LNCaP clone FGC (cell line): ENCODE results near the gene LAD1.

Experiments
- DNase-seq: peaks from one replicate; pipeline ENCODE4 v3.0.0-alpha.2; 2011; ENCODE audit warnings: low read depth
- H3K4me3 ChIP-seq: 2 replicates; pipeline ENCODE4 v1.5.1; 2011; ENCODE audit warnings: mild to moderate bottlenecking, low read depth, low read length, control low read depth
- CTCF ChIP-seq: IDR thresholded peaks from 2 replicates; pipeline ENCODE4 v1.5.1; 2012; ENCODE audit warnings: mild to moderate bottlenecking; ENCODE audit not compliant: control insufficient read depth, insufficient read depth; ENCODE audit errors: extremely low read depth

LAD1 gene, protein sequence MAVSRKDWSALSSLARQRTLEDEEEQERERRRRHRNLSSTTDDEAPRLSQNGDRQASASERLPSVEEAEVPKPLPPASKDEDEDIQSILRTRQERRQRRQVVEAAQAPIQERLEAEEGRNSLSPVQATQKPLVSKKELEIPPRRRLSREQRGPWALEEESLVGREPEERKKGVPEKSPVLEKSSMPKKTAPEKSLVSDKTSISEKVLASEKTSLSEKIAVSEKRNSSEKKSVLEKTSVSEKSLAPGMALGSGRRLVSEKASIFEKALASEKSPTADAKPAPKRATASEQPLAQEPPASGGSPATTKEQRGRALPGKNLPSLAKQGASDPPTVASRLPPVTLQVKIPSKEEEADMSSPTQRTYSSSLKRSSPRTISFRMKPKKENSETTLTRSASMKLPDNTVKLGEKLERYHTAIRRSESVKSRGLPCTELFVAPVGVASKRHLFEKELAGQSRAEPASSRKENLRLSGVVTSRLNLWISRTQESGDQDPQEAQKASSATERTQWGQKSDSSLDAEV

GRCh38 chr1:201399018-201399351 lies at the start of gene LAD1:
TSS of gene LAD1 (minus strand) at chr1:201399324. CDS start at chr1:201399306, 18 bp downstream.
- H3K4me3 ChIP-seq, result peak within 1 kb of the TSS; percentile 93

GRCh38 chr1:201447903-201448871 lies 49.1 kb upstream of the LAD1 start:
- TF ChIP-seq CTCF, result peak; percentile 73
- H3K4me3 ChIP-seq, result no peak overlapping the region
- no peak for DNase-seq

More at GRCh38 chr1:201399018-201399351, at the start of gene LAD1:
- DNase-seq, result no peak
- TF ChIP-seq CTCF, result no peak

DNA sequence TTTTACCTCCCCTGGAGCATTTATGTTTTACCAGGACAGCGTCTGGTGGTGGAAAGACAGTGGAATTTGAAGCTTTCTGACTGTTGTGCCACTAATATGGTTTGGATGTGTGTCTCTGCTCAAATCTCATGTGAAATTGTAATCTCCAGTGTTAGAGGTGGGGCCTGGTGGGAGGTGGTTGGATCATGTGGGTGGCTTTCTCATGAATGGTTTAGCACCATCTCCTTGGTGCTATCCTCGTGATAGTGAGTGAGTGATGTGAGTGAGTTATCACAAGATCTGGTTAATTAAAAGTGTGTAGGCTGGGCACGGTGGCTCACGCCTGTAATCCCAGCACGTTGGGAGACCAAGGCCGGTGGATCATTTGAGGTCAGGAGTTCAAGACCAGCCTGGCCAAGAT lies 46.2 kb upstream of the LAD1 start:
- no peak for DNase-seq
- TF ChIP-seq CTCF, result no peak
- no peak overlapping the region for H3K4me3 ChIP-seq

GRCh38 chr1:201444792-201445191 lies 45.7 kb upstream of the LAD1 start:
- H3K4me3 ChIP-seq, result no peak overlapping the region
- no peak for DNase-seq
- TF ChIP-seq CTCF, result no peak

GRCh38 chr1:201443747-201444146 lies 44.6 kb upstream of the LAD1 start:
- TF ChIP-seq CTCF, result no peak
- no peak for DNase-seq
- no peak overlapping the region for H3K4me3 ChIP-seq

DNA sequence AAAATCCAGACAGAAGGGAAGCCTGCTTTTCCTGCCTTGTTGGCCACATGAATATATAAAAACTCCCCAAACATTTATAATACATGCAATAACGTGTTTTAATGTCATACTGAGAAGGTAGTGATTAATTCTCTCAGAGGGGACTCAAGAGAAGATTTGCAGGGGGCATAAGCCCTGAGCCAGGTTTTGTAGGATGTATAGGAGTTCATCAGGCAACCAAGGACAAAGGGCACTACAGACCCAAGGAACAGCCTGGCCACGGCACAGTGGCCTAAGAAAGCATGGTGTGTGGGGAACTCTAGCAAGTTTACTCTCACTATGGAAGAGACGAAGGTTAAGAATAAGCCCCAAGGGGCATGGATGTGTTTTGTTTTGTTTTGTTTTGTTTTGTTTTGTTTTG lies 37.8 kb upstream of the LAD1 start:
- no peak for DNase-seq
- H3K4me3 ChIP-seq, result no peak overlapping the region
- no peak for TF ChIP-seq CTCF
